A673 (cell line): Measurements from ENCODE around the gene ARHGEF6. TPM values are rescaled to one million over a fixed set of nuclear protein-coding genes. Genes with fewer than 3 reads are reported as not detected.

Source experiments
- BruUV-seq: library from RNA; stranded (reverse); fragments of 400-500 nt; replicated peaks from 2 replicates; lab custom pipeline; 2021; lab: Mats Ljungman, UMichigan
- CTCF ChIA-PET: fragments of 300-600 bp; sonication (Branson Sonifier 250); formaldehyde crosslinking; loops from one replicate; lab custom pipeline; 2022; ENCODE audit warnings: antibody characterized with exemption; lab: Charles Lee
- POLR2A ChIA-PET: fragments of 300-600 bp; sonication (Branson Sonifier 250); formaldehyde crosslinking; loops from one replicate; lab custom pipeline; 2022; ENCODE audit warnings: antibody characterized with exemption; ENCODE audit not compliant: low non-redundant PET; lab: Charles Lee
- DNase-seq: peaks from one replicate; pipeline ENCODE4 v3.0.0-alpha.2; 2015; ENCODE audit warnings: low spot score
- H3K27ac ChIP-seq: fragments of 200-600 bp; sonication (generic); 2 replicates; pipeline ENCODE4 v1.5.1; 2016; ENCODE audit warnings: mixed run types, low read depth, mild to moderate bottlenecking, mixed read lengths, antibody characterized with exemption, low read length; ENCODE audit not compliant: poor library complexity, severe bottlenecking
- H3K27me3 ChIP-seq: fragments of 200-600 bp; sonication (generic); replicated peaks from 2 replicates; pipeline ENCODE4 v1.6.1; 2017; ENCODE audit warnings: mixed run types, low read depth, mild to moderate bottlenecking, mixed read lengths, antibody characterized with exemption, low read length; ENCODE audit not compliant: insufficient read depth, poor library complexity
- H3K36me3 ChIP-seq: fragments of 200-600 bp; sonication (generic); 2 replicates; pipeline ENCODE4 v1.6.1; 2016; ENCODE audit warnings: mixed run types, mild to moderate bottlenecking, mixed read lengths, antibody characterized with exemption, low read length; ENCODE audit not compliant: insufficient read depth, poor library complexity, severe bottlenecking
- H3K4me1 ChIP-seq: fragments of 200-600 bp; sonication (generic); 2 replicates; pipeline ENCODE4 v1.6.1; 2017; ENCODE audit warnings: mixed run types, mild to moderate bottlenecking, mixed read lengths, antibody characterized with exemption, low read length; ENCODE audit not compliant: insufficient read depth, poor library complexity, severe bottlenecking
- H3K4me3 ChIP-seq: fragments of 200-600 bp; sonication (generic); 2 replicates; pipeline ENCODE4 v1.5.1; 2016; ENCODE audit warnings: low read depth, mixed run types, mild to moderate bottlenecking, mixed read lengths, low read length; ENCODE audit not compliant: poor library complexity, severe bottlenecking
- H3K9me3 ChIP-seq: fragments of 200-600 bp; sonication (generic); 2 replicates; pipeline ENCODE4 v1.6.1; 2016; ENCODE audit warnings: mixed run types, low read depth, mild to moderate bottlenecking, mixed read lengths, antibody characterized with exemption, low read length; ENCODE audit not compliant: poor library complexity, severe bottlenecking
- CTCF ChIP-seq: fragments of 300-800, 200-600 bp; sonication (generic); conservative IDR thresholded peaks from 2 replicates; pipeline ENCODE4 v1.5.1; 2017; ENCODE audit warnings: low read depth, mild to moderate bottlenecking, antibody characterized with exemption, low read length, moderate library complexity, mixed read lengths
- EZH2 ChIP-seq: fragments of 200-600 bp; sonication (generic); IDR thresholded peaks from 2 replicates; pipeline ENCODE4 v1.6.1; 2017; ENCODE audit warnings: borderline replicate concordance, low read depth, mild to moderate bottlenecking, mixed read lengths, antibody characterized with exemption, low read length; ENCODE audit not compliant: poor library complexity, severe bottlenecking
- intact Hi-C: fragments of 100-400 bp; cut with micrococcal nuclease; formaldehyde crosslinking; loops from one replicate; pipeline ENCODE4 v1.10.0; 2022; ENCODE audit not compliant: unreplicated experiment
- total RNA-seq: library from RNA; stranded (reverse); gene quantifications from 2 replicates; pipeline ENCODE4 v1.2.3, GENCODE V29; 2021

The ARHGEF6 gene
- total RNA-seq, 1 experiment from 2014 or later: 11.4 TPM

GRCh38 chrX:136616987-136617685 lies 163.6 kb downstream of the ARHGEF6 start:
- H3K4me3 ChIP-seq: no peak overlapping the region
- no TSS peak for BruUV-seq
- no peaks in the 10 kb centered on the region for H3K9me3 ChIP-seq
- no peak for TF ChIP-seq EZH2
- TF ChIP-seq CTCF: no peak
- ChIA-PET POLR2A (no interaction called here), CTCF (no interaction called here)
- no peak overlapping the region for H3K27ac ChIP-seq
- no peak for DNase-seq
- intact Hi-C loops: no loop called here
- no peaks in the 10 kb centered on the region for H3K27me3 ChIP-seq
- no peaks in the 10 kb centered on the region for H3K4me1 ChIP-seq
- H3K36me3 ChIP-seq: no peaks in the 10 kb centered on the region

Other genes starting within 250 kb of the ARHGEF6 start
- gene VGLL1, start 248.7 kb downstream of the ARHGEF6 start, total RNA-seq: not detected in 2 replicates
- gene CD40LG, start 132.8 kb downstream of the ARHGEF6 start, total RNA-seq: not detected in 2 replicates
- 422 and 432 TPM in 2 replicates for gene RBMX, start 99.8 kb upstream of the ARHGEF6 start, total RNA-seq